K562 (cell line): ENCODE data around the gene UBE2QL1.

Source experiments
- ELF4 ChIP-seq: fragments of 450-650 bp; formaldehyde crosslinking; IDR thresholded peaks from 2 replicates; pipeline ENCODE4 v1.4.0; 2022; ENCODE audit warnings: missing genetic modification characterization
- MCM7 ChIP-seq, 2 experiments: fragments of 450-650 bp; IDR thresholded peaks; 2 replicates each; pipeline ENCODE4 v1.6.1; 2016 to 2018
- MEF2D ChIP-seq: conservative IDR thresholded peaks from 2 replicates; pipeline ENCODE4 v1.6.1; 2016; ENCODE audit warnings: low read depth, missing genetic modification characterization, missing compliant biosample characterization
- RFX5 ChIP-seq: IDR thresholded peaks from 2 replicates; pipeline ENCODE4 v1.6.1; 2011; ENCODE audit warnings: low read depth, mild to moderate bottlenecking, improper control_type of control experiment, low read length
- SRF ChIP-seq, 2 experiments: fragments of 250-450, 450-650 bp in 1 of 2; sonication (Bioruptor Pico) in 1 of 2; sonication (generic) in 1 of 2; formaldehyde crosslinking; IDR thresholded peaks; 2 replicates each; pipeline versions ENCODE4 v1.5.0 to v1.5.1; 2020 to 2022; ENCODE audit warnings: mild to moderate bottlenecking in 1 of 2, missing genetic modification reagents in 1 of 2
- TGIF2 ChIP-seq: sonication (generic); formaldehyde crosslinking; IDR thresholded peaks from 2 replicates; pipeline ENCODE4 v1.8.1; 2022; ENCODE audit warnings: mild to moderate bottlenecking, missing genetic modification reagents, moderate library complexity
- YY1 ChIP-seq, 3 experiments: IDR thresholded peaks; 2 replicates each; pipeline ENCODE4 v1.6.1; 2011; ENCODE audit warnings: low read length in 2 of 3, mild to moderate bottlenecking in 2 of 3, moderate library complexity in 2 of 3, borderline replicate concordance in 1 of 3, control low read depth in 1 of 3, low read depth in 1 of 3; ENCODE audit not compliant: insufficient read depth in 3 of 3, insufficient replicate concordance in 2 of 3, control insufficient read depth in 1 of 3, insufficient read length in 1 of 3; ENCODE audit errors: extremely low read depth in 1 of 3
- ZNF239 ChIP-seq: fragments of 250-450 bp; sonication (Bioruptor Pico); IDR thresholded peaks from 2 replicates; pipeline ENCODE4 v1.4.0; 2020; ENCODE audit warnings: mild to moderate bottlenecking
- ZNF282 ChIP-seq: sonication (generic); formaldehyde crosslinking; IDR thresholded peaks from 2 replicates; pipeline ENCODE4 v1.8.1; 2023; ENCODE audit warnings: missing genetic modification reagents
- ZNF41 ChIP-seq: fragments of 250-450 bp; sonication (Bioruptor Pico); conservative IDR thresholded peaks from 2 replicates; pipeline ENCODE4 v1.4.0; 2020; ENCODE audit warnings: mild to moderate bottlenecking
- TF ChIP-seq, protein P1 (sequence below), 3 experiments: IDR thresholded peaks in 2 of 3; conservative IDR thresholded peaks in 1 of 3; 2 replicates each; pipeline ENCODE4 v1.5.1; 2011 to 2012; ENCODE audit warnings: low read length in 3 of 3, mild to moderate bottlenecking in 3 of 3, control low read depth in 2 of 3, improper control_type of control experiment in 1 of 3, inconsistent platforms in 1 of 3, low read depth in 1 of 3, mixed read lengths in 1 of 3, moderate library complexity in 1 of 3; ENCODE audit not compliant: insufficient read depth in 2 of 3

DNA sequence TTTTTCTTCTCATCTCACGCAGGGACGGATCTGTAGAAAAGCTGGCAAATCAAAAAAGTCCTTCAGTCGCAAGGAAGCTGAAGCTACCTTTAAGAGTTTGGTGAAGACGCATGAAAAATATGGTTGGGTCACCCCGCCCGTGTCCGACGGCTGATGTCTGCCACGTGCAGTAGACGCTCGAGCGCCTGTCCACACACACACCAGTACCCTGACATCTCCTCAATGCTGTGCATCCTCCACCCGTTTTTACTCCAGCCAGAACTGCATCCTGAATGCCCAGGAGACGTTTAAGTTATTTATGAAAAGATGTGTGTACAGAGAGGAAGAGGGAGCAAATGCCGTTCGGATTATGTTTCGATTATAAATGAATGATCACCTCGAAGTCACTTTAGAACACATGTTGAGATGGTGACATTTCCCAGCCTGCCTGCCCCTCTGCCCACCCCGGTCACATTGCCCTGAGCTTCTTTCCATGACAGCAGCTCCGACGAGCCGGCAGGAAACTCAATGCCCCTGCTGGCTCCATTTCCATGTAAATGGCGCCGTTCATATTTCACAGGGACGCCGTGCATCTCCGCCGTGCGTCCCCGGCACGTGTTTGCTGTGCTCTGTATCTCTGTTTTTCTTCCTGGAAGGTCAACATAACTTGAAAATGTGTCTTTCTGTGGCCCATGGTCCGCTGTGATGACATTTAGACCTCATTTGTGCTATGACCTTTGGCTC lies 42.7 kb downstream of the UBE2QL1 start:
- TF ChIP-seq RFX5: no peak
- TF ChIP-seq TGIF2 (CRISPR knock-in tag): no peak
- TF ChIP-seq MCM7 (IDR thresholded peaks at IDR 0.05): no peak
- TF ChIP-seq MEF2D: no peak
- TF ChIP-seq ZNF41 (CRISPR knock-in tag): no peak
- TF ChIP-seq ZNF282: no peak
- no peak for TF ChIP-seq YY1 (IDR thresholded peaks at IDR 0.05; ENCODE audit: borderline replicate concordance in 1 of 3, control insufficient read depth in 1 of 3, extremely low read depth in 1 of 3, insufficient read depth in 3 of 3, insufficient read length in 1 of 3, insufficient replicate concordance in 2 of 3, low read depth in 1 of 3, low read length in 2 of 3)
- no peak for TF ChIP-seq ELF4 (CRISPR knock-in tag)
- TF ChIP-seq, protein P1, sequence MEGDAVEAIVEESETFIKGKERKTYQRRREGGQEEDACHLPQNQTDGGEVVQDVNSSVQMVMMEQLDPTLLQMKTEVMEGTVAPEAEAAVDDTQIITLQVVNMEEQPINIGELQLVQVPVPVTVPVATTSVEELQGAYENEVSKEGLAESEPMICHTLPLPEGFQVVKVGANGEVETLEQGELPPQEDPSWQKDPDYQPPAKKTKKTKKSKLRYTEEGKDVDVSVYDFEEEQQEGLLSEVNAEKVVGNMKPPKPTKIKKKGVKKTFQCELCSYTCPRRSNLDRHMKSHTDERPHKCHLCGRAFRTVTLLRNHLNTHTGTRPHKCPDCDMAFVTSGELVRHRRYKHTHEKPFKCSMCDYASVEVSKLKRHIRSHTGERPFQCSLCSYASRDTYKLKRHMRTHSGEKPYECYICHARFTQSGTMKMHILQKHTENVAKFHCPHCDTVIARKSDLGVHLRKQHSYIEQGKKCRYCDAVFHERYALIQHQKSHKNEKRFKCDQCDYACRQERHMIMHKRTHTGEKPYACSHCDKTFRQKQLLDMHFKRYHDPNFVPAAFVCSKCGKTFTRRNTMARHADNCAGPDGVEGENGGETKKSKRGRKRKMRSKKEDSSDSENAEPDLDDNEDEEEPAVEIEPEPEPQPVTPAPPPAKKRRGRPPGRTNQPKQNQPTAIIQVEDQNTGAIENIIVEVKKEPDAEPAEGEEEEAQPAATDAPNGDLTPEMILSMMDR (IDR thresholded peaks at IDR 0.05 in 2 of 3, conservative IDR thresholded peaks at IDR 0.05 in 1 of 3; ENCODE audit: insufficient read depth in 2 of 3, low read depth in 1 of 3, low read length in 3 of 3): no peak
- TF ChIP-seq SRF (CRISPR knock-in tag; IDR thresholded peaks at IDR 0.05): no peak
- no peak for TF ChIP-seq ZNF239 (CRISPR knock-in tag)
